HG03025 (cell line): ENCODE measurements around the gene MRM1.

Source experiments
- ATAC-seq: cut with Tn5 transposase; IDR thresholded peaks from one replicate; pipeline ENCODE4 v1.9.1; 2021; ENCODE audit warnings: mild to moderate bottlenecking, moderate library complexity; ENCODE audit not compliant: unreplicated experiment, low FRiP score

Gene MRM1, protein sequence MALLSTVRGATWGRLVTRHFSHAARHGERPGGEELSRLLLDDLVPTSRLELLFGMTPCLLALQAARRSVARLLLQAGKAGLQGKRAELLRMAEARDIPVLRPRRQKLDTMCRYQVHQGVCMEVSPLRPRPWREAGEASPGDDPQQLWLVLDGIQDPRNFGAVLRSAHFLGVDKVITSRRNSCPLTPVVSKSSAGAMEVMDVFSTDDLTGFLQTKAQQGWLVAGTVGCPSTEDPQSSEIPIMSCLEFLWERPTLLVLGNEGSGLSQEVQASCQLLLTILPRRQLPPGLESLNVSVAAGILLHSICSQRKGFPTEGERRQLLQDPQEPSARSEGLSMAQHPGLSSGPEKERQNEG

GRCh38 chr17:36601303-36602029, at the start of gene MRM1:
TSS of gene MRM1 (plus strand) at chr17:36601583. CDS start at chr17:36601811, 228 bp downstream.
- ATAC-seq: peak; percentile 60

- ATAC-seq: no peak
Measured at GRCh38 chr17:36553459-36553858, 47.9 kb upstream of the MRM1 start.

DNA sequence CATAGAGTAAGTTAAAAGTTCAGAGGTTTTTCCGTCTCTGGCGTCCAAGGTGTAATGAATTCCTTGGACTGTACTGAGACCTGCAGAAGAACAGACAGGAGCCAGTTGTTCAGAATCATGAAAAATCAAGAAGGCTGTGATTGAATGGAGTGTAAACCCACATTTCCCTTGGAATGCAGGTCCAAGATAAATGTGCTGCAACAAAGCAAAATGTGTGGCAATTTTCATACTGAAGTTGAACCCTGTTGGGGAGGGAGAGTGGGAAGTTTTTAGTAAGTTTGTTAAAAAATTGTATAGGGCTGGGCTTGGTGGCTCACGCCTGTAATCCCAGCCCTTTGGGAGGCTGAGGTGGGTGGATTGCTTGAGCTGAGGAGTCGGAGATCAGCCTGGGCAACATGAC, 35.3 kb upstream of the MRM1 start:
- no peak for ATAC-seq

GRCh38 chr17:36575028-36575427, 26.4 kb upstream of the MRM1 start:
- ATAC-seq: no peak

- no peak for ATAC-seq
Measured at GRCh38 chr17:36576793-36577192, 24.6 kb upstream of the MRM1 start.

DNA sequence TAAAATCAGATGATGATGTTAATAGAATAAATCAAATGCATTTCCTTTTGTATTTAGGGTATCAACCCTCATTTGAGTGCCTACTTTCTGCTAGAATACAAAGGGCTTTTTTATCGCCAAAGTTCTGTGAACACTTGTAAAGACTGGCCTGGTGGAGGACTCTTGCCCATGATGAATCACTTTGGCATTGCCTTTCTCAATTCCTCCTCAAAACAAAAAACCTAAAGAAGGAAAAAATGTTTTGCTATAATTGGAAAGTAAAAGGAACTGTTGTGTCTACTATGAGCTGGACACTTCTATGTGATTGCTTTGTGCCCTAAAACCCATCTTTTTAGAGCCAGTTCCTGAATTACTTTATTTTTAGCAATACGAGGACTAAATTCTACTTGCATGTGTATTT, 22.7 kb upstream of the MRM1 start:
- ATAC-seq: no peak

- no peak for ATAC-seq
Measured at GRCh38 chr17:36583787-36584186, 17.6 kb upstream of the MRM1 start.

- no peak for ATAC-seq
Measured at GRCh38 chr17:36586138-36586537, 15.2 kb upstream of the MRM1 start.

DNA sequence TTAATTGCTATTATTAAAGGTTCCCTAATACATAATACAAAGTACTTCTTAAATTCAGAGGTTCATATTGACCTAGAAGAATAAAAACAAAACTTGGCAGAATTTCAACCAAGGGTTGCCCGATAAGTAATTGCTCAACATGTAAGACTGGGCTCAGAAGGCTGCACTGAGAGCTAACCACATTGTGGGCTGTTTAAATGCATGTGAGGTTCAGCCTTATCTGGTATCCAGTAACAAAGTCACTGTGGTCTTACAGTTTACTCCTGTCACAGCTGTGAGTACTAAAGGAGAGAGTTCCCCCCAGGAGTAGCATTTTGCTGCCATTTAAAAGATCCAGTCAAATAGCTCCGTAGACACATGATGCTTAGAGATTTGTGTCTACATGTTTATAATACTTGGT, 11.3 kb upstream of the MRM1 start:
- no peak for ATAC-seq

GRCh38 chr17:36591434-36592315, 9.7 kb upstream of the MRM1 start, which contains the start of gene DHRS11:
TSS of gene DHRS11 (plus strand) at chr17:36591879. CDS start at chr17:36592010, 131 bp downstream.
- ATAC-seq: peak; percentile 57

DNA sequence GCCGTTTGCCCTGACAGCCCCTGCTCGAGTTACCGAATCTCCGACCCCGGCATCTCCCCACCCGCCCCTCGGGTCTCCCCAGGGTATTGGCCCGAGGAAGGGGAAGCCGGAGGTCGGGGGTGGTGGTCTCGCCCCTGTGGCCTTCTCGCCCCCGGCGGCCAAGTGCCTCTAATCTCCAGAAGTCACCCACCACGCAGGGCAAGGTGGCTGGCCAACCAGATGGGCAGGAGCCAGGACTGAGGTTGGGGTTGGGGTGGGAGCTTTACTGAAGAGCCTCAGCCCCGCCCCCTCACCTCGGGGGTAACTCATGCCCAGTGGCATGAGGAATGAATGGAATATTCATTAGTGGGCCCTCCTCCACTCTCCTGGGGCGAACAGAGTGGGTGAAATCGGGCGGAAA, 9.1 kb upstream of the MRM1 start:
- peak; percentile 8 for ATAC-seq

GRCh38 chr17:36592716-36593321, 8.6 kb upstream of the MRM1 start:
- ATAC-seq: no peak

DNA sequence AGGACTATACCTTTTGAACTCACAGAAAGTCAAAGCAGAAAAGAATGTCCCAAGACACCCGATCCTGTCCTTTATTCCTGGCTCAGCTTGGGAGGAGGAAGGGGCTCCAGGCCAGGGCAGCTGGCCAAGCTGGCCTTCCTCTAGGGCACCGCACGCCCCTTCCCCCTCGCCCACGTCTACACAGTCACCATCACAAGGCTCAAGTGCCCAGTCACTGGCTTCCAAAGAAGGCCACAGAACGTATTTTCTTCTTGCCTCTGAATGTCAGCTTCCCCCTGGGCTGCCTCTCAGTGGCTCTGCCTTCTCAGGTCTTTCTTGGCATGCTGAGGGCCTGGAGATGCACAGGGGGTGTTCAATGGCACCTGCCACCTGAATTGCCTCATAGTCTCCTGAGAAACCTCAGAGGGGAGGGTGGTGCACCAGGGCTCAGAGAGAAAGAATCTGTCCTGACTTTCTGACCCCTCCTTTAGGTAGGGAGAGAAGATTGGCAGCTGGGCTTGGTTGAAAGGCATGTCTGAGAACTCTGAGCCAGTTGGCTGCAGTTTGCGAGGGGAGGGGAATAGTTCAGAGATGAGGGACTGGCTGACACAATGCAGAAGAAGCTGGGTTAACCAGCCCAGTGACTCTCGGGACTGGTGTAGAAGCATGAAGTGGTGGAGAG, 7.6 kb upstream of the MRM1 start:
- ATAC-seq: no peak

GRCh38 chr17:36594626-36595401, 6.6 kb upstream of the MRM1 start:
- no peak for ATAC-seq

DNA sequence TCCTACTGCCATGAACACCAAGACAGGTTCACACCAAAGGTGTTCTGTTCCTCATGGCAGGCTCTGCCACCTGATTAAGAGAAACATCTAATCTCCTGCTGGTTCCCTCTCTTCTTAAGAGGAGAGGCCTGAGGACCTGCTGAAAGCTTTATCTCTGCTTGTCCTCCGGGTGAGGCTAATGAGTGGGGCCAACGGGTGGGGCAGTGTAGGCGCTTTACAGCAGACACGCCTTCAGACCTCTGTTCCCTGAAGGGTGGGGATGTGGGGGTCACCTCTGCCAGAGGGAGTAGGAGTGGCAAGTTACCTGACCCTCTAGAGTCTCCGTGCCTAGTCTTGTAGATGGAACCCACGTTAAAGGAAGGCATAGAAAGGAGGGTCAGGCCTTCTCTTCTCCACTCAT, 4.2 kb upstream of the MRM1 start:
- no peak for ATAC-seq

DNA sequence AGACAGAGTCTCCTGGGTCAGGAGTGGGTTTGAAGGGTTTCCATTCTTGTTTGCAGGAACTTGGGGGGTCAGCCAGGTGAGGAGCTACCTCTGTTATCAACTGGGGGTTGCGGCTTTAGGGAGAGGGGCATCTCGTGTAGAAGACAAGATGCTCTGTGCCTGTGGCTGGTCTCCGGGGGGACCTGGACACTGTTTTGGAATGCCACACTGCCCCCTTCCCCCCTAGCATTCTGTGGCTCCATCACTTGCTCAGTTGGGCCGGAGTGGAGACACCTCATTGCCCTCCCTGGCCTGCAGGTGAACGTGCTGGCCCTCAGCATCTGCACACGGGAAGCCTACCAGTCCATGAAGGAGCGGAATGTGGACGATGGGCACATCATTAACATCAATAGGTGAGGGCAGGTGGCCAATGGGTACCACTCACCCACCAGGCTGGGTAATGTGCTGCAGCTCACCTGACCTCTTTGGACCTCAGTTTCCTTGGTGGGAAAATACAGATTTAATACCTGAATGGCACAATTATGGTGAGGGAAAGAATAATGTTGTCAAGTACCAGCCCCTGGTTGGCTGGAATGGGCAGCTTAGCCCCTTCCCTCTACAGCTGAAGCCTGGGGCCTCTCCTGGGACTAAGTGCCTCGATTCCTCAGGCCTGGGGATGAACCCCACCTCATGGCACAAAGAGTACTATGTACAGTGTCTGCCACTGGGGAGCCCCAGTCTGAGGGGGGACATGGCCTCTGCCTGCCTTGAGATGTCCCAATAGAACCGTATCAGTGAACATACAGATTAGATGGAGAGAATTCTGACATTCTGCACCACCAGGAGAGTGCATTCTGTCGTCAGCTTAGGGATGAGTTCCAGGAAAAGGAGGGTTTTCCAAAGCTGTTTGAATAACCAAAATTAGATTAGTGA, 3.3 kb upstream of the MRM1 start:
- ATAC-seq: no peak

DNA sequence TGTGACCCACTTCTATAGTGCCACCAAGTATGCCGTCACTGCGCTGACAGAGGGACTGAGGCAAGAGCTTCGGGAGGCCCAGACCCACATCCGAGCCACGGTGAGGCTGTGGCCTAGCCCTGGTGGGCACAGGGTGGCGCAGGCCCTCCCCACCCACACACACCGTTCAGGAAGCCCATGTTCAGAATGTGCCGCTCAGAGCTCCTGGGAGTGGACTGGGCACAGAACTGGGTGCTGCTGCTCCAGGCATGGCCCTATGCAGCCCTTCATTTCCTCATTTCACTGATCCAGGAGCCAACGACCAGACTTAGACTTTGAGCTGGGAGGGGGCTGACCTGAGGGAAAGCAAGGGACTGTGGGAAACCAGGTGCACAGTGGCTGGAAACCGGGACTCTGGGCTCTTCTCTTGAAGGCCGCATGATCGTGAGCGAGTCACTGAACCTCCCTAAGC, 2.4 kb upstream of the MRM1 start:
- no peak for ATAC-seq
